GM20000 (cell line): ENCODE data around the gene GLYAT.

Experiments used
- DNase-seq: peaks from one replicate; pipeline ENCODE4 v3.0.0; 2012; ENCODE audit warnings: low spot score
- CTCF ChIP-seq: IDR thresholded peaks from 2 replicates; pipeline ENCODE4 v1.5.1; 2012; ENCODE audit warnings: mild to moderate bottlenecking, control low read depth; ENCODE audit errors: extremely low read depth, missing control alignments

The GLYAT gene

DNA sequence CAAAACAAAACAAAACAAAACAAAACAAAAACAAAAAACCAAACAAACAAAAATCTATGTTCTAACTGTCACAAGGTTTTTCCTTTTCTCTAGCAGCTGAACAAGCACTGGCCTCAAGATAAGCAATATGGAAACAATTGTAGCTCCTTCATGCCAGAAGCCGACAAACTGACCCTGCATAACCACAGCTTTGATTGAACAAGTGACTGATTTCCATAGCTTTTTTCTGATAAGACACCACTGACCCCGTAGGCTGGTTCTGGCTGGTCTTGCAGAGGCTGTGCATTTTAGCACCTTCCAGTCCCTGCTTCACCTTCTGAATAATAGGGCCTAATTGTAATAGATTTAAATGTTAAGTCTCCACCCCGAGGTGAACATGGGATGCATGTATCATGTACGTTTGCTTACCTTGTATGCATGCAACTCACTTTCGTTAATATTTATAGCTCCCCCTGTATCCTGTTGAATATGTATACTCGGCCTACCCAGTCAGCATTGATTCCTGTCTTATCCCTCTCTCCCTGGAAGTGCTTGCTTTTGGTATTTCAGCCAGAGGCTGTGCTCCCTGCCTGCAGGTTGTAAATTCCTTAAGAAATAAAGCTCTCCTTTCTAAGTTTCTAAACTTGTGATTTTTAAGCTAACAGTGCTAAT lies 59.6 kb downstream of the GLYAT start:
- no peak for DNase-seq
- TF ChIP-seq CTCF = no peak

- TF ChIP-seq CTCF = no peak
- DNase-seq = no peak
These were observed 71.7 kb downstream of the GLYAT start for GRCh38 chr11:58659910-58660570.

GRCh38 chr11:58659404-58659803 lies 72.3 kb downstream of the GLYAT start:
- TF ChIP-seq CTCF = no peak

More at GRCh38 chr11:58659404-58659803, 72.3 kb downstream of the GLYAT start:
- DNase-seq = no peak
